ENCODE data around the gene CGREF1. TPM values are rescaled to one million over a fixed set of nuclear protein-coding genes. Genes with fewer than 3 reads are reported as not detected.
A peak's percentile ranks its signal among the peaks of the same experiment; 100 is the strongest.
"Not testable (repeated sequence)": the region's sequence is repeated elsewhere in the genome, so short reads cannot be mapped to it uniquely, and the experiment has no call there.

The CGREF1 gene
- total RNA-seq, 1 donor from 2014 or later = 0.87 TPM

DNA sequence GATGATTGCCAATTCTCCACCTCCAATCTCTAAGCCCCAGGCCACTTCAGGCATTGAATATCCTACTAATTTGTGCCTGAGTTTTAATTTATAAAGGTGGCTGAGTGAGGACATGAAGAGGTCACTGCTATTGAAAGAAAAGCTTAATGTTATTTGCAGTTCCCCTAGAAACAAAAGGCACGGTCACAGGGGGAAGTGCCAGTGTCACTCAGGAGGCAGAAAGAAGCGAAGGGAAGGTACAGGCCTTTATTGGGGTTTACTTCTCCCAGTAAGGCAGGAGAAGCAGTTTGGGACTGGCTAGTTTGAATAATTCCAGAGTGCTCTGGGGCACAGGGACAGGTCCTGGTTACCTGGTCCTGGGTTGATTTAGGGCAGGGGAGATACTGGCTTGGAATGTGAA is 3.0 kb upstream of the CGREF1 start:
- DNase-seq (no peak), ATAC-seq (no peak)
- intact Hi-C loops (cut with micrococcal nuclease) = no loop called here

DNA sequence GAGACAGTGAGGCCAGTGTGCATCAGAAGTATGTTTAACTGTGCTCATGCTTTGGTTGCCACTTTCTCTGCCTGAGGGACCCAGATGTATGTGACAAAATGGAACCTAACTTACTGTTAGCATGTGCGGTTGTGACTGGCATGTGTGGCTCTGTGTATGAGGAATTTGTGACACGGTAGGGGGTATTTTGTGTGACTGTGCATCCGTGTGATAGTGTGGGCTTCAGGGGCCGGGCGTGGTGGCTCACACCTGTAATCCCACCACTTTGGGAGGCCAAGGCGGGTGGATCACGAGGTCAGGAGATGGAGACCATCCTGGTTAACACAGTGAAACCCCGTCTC is 372 bp upstream of the CGREF1 start:
- intact Hi-C loops (cut with micrococcal nuclease); ATAC-seq; DNase-seq: not testable (repeated sequence)

DNA sequence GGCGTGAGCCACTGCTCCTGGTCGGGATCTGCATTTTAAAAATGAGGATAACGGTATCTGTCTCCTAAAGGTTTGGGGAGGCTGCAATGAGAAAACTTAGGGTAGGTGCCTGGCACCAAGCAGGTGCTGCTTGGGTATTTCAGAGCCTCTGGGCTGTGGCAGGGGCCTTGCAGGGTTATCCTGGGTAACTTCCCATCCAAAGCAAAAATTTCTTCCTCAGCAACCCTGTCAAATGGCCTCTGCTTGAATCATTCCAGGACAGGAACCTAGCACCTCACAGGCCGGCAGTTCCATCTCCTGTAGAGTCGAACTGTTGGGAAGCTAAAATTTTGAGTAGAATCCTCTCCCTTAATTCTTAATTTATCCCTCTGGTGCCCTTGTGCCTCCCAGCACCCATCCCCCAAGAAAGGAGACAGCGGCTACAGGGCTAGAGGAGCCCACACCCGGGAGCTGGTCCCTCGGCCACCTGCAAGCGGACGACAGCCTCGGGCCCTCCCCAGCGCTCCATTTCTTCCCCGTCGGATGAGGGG is 868 bp downstream of the CGREF1 start:
- ATAC-seq (no peak), DNase-seq (no peak)
- intact Hi-C loops (cut with micrococcal nuclease) = no loop called here

DNA sequence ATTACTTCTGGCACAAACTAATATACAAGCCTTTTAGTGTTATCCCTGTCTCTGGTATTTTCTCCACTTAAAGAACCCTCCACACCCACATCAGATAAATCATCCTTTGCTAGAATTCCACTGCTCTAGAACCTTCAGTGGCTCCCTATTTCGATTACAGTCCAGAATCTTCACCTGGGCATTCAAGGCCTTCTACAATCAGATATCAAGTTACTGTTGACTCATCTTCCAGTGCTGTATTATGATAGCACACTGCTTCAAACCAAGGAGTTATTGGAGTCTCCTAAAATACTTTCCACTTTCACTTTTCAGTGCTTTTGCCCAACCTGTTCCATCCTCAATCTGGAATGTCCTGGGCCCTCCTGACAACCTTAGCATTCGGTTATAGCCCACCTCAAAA is 3.4 kb downstream of the CGREF1 start:
- no peak for DNase-seq
- no peak for ATAC-seq
- intact Hi-C loops (cut with micrococcal nuclease) = no loop called here

DNA sequence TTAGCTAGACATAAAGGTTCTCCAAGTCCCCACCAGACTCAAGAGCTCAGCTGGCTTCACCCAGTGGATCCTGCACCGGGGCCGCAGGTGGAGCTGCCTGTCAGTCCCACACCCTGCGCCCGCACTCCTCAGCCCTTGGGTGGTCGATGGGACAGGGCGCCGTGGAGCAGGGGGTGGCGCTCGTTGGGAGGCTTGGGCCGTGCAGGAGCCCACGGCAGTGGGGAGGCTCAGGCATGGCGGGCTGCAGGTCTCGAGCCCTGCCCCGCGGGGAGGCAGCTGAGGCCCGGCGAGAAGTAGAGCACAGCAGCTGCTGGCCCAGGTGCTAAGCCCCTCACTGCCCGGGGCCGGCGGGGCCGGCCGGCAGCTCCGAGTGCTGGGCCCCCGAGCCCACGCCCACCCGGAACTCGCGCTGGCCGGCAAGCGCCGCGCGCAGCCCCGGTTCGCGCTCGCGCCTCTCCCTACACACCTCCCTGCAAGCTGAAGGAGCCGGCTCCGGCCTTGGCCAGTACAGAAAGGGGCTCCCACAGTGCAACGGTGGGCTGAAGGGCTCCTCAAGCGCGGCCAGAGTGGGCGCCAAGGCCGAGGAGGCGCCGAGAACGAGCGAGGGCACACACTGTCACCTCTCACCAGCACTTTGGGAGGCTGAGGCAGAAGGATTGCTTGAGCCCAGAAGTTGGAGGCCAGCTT is 7.4 kb downstream of the CGREF1 start:
- DNase-seq; intact Hi-C loops (cut with micrococcal nuclease): not testable (repeated sequence)

DNA sequence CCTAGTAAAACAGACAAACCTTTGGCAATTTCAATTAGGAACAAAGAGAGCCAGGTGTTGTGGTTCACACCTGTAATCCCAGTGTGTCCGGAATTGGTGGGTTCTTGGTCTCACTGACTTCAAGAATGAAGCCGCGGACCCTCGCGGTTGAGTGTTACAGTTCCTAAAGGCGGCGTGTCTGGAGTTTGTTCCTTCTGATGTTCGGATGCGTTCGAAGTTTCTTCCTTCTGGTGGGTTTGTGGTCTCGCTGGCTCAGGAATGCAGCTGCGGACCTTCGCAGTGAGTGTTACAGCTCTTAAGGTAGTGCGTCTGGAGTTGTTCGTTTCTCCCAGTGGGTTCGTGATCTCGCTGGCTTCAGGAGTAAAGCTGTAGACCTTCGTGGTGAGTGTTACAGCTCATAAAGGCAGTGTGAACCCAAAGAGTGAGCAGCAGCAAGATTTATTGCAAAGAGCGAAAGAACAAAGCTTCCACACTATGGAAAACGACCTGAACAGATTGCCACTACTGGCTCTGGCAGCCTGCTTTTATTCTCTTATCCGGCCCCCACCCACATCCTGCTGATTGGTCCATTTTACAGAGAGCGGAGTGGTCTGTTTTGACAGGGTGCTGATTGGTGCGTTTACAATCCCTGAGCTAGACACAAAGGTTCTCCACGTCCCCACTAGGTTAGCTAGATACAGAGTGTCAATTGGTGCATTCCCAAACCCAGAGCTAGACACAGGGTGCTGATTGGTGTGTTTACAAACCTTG is 8.2 kb downstream of the CGREF1 start:
- ATAC-seq; intact Hi-C loops (cut with micrococcal nuclease); DNase-seq: not testable (repeated sequence)

More for the DNA sequence above, 7.4 kb downstream of the CGREF1 start:
- not testable (repeated sequence) for ATAC-seq

DNA sequence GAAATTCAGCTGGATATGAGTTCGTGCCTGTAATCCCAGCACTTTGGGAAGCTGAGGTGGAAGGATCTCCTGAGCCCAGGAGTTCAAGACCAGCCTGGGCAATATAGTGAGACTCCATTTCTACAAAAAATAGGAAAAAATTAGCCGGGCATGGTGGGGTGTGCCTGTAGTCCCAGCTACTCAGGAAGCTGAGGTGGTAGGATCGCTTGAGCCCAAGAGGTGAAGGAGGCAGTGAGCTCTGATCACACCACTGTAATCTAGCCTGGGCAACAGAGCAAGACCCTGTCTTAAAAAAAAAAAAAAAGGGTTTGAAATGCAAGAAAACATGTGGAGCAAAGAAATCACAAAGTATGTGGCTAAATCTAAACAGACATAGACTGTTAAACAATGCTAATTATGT is 9.8 kb downstream of the CGREF1 start:
- no peak for ATAC-seq
- intact Hi-C loops (cut with micrococcal nuclease) = no loop called here
- no peak for DNase-seq

DNA sequence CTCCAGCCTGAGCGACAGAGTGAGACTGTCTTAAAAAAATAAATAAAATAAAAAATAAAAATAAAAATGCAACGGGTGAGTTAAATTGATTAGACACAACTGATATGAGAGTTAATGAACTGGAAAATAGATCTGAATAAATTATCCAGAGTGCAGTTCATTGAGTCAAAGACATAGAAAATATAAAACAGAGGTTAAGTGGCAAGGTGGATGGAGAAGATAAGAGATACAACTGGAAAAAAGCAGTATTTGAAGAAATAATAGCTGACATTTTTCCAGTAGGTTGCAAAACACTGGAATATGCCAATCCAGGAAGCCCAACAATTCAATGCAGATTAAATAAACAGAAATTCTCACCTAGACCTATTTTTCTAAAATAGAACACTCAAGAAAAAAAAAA is 10.7 kb downstream of the CGREF1 start:
- DNase-seq = no peak
- intact Hi-C loops (cut with micrococcal nuclease) = no loop called here
- no peak for ATAC-seq

DNA sequence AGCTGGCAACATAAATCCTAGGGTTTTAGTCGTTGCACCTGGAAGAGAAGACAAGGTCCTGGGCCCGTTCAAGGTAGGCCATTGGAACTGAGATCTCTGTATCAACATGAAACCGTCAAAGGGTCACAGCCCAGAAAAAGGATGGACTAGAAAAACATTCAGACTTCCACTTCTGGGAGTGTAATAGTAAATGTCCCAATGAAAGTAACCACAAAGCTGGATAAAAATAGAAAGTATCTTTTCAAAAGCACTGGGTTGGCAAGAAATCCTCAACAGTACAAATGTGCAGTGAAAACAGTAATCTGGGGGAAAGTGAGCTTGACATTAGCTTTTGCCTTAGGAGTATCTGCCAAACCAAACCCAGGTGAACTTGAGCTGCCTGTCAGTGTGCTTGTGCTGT is 12.9 kb downstream of the CGREF1 start:
- DNase-seq (no peak), ATAC-seq (no peak)
- intact Hi-C loops (cut with micrococcal nuclease) = no loop called here

DNA sequence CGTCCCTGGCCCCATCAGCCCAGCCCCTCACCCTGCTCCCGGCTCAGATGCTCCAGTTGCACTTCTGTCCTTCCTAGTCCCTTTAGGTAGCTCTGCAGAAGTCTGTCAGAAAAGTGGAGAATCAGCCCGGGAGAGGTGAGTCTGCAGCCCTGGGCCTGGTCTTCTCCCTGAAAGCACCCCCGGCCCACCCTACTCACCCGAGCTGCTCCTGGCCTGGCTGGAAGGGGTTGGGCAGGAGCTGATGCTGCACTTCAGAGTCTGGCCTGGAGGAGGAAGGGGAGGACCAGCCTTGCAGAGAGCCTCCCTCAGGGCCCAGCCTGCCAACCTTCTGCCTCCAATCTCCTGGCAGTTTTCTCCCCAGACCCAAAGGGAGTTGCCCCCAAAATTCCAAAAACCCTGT is 16.6 kb downstream of the CGREF1 start:
- ATAC-seq (no peak), DNase-seq (no peak)
- intact Hi-C loops (cut with micrococcal nuclease) = no loop called here

DNA sequence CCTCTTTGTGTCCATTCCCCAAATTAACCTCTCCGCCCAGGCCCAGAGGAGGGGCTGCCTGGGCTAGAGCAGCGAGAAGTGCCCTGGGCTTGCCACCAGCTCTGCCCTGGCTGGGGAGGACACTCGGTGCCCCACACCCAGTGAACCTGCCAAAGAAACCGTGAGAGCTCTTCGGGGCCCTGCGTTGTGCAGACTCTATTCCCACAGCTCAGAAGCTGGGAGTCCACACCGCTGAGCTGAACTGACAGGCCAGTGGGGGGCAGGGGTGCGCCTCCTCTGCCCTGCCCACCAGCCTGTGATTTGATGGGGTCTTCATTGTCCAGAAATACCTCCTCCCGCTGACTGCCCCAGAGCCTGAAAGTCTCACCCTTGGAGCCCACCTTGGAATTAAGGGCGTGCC is 18.9 kb downstream of the CGREF1 start:
- ATAC-seq (no peak), DNase-seq (no peak)
- intact Hi-C loops (cut with micrococcal nuclease) = no loop called here

DNA sequence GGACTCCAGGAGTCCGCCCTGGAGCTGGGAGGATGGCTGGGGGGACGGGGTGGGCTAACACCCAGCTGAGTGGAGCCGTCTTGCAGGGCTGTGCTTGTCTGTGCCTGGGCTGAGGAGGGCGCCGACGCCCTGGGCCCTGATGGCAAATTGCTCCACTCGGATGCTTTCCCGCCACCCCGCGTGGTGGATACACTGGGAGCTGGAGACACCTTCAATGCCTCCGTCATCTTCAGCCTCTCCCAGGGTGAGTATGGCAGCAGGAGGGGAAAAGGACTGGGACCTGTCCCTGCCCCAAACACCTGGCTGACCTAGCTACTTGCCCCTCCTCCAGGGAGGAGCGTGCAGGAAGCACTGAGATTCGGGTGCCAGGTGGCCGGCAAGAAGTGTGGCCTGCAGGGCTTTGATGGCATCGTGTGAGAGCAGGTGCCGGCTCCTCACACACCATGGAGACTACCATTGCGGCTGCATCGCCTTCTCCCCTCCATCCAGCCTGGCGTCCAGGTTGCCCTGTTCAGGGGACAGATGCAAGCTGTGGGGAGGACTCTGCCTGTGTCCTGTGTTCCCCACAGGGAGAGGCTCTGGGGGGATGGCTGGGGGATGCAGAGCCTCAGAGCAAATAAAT is 19.5 kb downstream of the CGREF1 start:
- ATAC-seq (no peak), DNase-seq (no peak)
- intact Hi-C loops (cut with micrococcal nuclease) = loop anchor here (10.0 kb wide), 2 partner anchors 85 to 185 kb away; partner anchors contain the start of gene TRIM54

DNA sequence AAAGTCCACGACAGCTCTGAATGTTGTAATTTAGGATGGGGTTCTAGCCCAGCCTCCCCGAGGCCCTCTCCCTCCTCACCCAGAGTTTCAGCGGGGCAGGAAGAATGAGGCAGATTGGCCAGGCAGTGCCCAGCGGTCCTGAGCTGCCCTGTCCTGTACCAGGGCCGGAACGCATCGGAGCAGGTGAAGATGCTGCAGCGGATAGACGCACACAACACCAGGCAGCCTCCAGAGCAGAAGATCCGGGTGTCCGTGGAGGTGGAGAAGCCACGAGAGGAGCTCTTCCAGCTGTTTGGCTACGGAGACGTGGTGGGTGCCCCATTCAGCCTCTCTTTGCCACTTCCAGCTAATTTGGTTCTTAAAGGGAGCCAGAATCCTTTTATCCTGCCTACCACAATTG is 21.6 kb downstream of the CGREF1 start:
- DNase-seq (no peak), ATAC-seq (no peak)
- intact Hi-C loops (cut with micrococcal nuclease) = loop anchor here (10.0 kb wide), 2 partner anchors 87 to 187 kb away; partner anchors contain the start of gene TRIM54

DNA sequence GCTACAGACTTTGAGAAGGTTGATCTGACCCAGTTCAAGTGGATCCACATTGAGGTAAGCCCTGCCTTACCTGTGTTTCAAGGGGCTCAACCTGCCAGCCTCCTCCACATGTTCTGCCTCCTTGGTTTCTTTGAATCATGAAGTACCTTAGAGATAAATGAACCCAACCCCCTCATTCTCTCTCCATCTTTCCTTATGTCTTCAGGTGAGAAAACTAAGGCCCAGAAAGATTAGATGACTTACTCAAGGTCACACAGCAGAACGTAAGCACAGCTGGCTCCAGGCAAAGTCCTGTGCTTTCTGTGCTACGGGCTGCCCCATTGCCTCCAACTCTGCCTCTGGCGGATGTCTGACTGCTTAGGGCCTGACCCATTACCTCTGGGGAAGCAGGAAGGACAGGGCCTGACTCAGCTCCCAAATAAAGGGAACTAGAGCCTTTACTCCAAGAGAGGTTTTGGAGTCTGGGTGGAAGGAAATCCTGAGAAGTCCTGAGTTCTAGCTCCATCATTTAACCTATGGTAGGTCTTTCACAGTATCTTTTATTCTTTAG is 22.1 kb downstream of the CGREF1 start:
- ATAC-seq = peak; percentile 16
- DNase-seq = no peak
- intact Hi-C loops (cut with micrococcal nuclease) = loop anchor here (10.0 kb wide), 2 partner anchors 88 to 188 kb away; partner anchors contain the start of gene TRIM54

DNA sequence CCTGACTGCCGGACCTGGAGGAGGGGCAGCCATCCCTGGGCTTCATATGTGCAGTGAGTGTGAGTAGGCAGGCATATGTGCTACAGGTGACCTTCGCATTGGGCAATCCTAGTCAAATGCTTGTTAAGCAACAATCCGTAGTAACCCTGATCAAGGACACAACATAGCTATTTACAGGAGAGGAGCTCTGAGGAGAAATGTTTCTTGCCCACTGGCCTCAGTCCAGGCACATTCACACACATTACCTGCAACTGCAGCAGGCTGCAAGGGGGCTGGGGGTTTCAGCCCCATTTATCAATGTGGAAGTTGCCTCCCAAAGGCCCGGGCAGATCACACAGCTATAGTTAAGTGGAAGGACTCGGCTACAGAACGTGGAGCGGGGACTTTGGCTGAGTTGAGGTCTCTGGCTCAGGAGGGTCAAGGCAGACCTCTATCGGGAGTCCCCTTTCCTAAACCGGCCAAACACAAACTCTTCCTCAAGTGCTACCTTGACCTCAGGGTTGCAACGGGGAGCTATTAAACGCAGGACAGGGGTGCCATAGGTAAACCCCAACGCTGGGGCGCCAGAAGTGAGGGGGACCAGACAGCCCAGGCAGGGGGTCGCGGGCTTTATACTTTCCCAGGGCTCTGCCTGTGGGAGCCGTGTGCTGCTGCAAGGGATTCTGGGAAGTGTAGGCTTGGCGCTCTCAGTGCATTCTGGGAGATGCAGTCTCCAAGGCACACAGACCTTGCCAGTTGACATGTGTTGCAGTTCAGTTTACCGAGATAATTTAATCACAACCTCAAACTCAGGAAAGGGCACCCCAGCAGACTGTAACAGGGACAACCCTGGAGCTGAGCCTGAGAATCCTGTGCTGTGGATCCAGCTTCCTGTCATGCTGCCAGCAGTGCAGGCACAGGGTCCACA is 22.9 kb downstream of the CGREF1 start:
- ATAC-seq (peak; percentile 87), DNase-seq (peak; percentile 70)

DNA sequence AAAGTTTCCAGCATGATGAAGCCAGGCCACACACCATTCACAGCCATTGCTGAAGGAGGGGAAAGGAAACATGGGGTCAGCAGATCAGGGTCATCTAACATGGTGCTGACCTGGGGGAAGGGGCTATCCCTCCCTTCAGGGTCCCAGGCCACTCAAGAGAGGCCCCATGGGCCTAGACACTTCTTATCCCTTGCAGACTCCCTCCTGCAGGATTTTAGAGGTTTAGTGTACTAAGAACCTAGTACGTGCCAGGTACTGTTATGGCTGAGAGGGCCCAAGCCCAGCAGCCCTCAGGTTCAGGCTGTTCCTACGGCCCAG is 23.5 kb downstream of the CGREF1 start:
- DNase-seq (no peak), ATAC-seq (no peak)
- intact Hi-C loops (cut with micrococcal nuclease) = loop anchor here (10.0 kb wide), 2 partner anchors 89 to 189 kb away; partner anchors contain the start of gene TRIM54

More for the DNA sequence above, 22.9 kb downstream of the CGREF1 start:
- intact Hi-C loops (cut with micrococcal nuclease) = loop anchor here (10.0 kb wide), 2 partner anchors 89 to 189 kb away; partner anchors contain the start of gene TRIM54

DNA sequence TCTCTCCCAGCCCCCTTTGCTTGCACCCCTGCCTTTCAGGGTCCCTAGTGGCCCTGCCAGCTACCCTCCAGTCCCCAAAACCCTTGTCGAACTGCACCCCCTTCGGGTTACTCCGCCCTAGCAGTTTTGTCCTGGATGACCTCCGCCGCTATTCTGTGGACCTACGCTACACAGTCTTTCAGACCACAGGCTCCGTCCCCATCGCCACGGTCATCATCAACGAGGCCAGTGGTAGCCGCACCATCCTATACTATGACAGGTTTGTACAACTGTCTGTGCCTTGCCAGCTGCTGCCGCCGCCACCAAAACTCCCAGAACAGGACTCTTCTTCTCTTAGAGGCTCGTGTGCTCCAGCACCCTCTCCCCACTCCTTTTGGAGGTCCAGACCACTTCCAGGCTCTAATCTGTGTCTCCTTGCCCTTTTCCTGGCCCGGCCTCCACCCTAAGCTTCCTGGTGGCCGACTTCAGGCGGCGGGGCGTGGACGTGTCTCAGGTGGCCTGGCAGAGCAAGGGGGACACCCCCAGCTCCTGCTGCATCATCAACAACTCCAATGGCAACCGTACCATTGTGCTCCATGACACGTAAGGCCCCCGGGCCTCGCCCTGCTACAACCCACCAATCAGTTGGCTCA is 24.5 kb downstream of the CGREF1 start:
- no peak for DNase-seq
- intact Hi-C loops (cut with micrococcal nuclease) = loop anchor here (10.0 kb wide), 2 partner anchors 90 to 190 kb away; partner anchors contain the start of gene TRIM54
- no peak for ATAC-seq
